ENCODE measurements around the gene SAFB. TPM values are rescaled to one million over a fixed set of nuclear protein-coding genes. Genes with fewer than 3 reads are reported as not detected.

The SAFB gene
- polyA plus RNA-seq, 3 donors: 12.2 to 76.6 (median 23.1) TPM

DNA sequence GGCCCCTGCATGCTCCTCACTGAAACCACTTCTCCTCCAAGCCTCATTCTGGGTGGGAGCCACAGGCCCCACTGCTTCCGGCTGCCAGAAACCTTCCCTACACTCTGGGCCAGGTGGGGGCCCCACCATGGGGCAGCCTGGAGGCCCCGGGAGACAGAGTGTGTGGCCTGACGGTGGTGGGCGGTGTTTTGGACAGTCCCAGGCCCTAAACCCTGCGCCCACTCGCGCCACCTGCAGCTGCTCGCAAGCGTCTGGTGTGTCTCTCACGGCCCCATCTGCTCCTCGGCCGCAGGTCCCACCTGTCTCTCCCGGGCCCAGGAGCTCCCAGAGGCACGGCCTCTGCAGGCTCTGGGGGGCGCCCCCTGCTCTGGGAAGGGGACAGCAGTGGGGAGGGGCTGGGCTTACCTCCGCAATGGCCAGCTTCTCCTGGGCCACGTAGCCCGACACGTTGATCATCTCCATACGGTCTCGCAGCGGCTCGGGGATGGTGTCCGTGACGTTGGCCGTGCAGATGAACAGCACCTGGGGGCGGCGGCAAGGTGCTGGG, 72.8 kb downstream of the SAFB start:
- Histone ChIP-seq H3K79me2 (ENCODE audit: insufficient read depth, low read length) (peaks cover 47% of the 10 kb centered on the region), H3K4me2 (replicated peaks; ENCODE audit: extremely low read depth, low read length, poor library complexity, severe bottlenecking) (no peak overlapping the region), H3K4me1 (ENCODE audit: control insufficient read depth in 1 of 2, insufficient read depth in 2 of 2, low read length in 2 of 2) (peaks cover 9 to 16% of the 10 kb centered on the region in 2 donors), H4K20me1 (ENCODE audit: insufficient read depth, low read length) (peaks cover 74% of the 10 kb centered on the region), H2AFZ (ENCODE audit: insufficient read depth, low read depth, low read length, poor library complexity, severe bottlenecking) (no peak overlapping the region), H3K27ac (ENCODE audit: low read depth in 1 of 2, low read length in 2 of 2) (no peak overlapping the region), H3K27me3 (ENCODE audit: control insufficient read depth in 2 of 2, insufficient read depth in 2 of 2, low read length in 2 of 2) (no peaks in the 10 kb centered on the region), H3K4me3 (replicated peaks in 1 of 3; ENCODE audit: low read depth in 2 of 3, low read length in 3 of 3) (no peak overlapping the region), H3K9me3 (replicated peaks in 1 of 2; ENCODE audit: control insufficient read depth in 1 of 2, insufficient read depth in 1 of 2, low read length in 2 of 2) (no peaks in the 10 kb centered on the region), H3K36me3 (replicated peaks in 1 of 2; ENCODE audit: control insufficient read depth in 1 of 2, insufficient read depth in 2 of 2, low read length in 2 of 2) (peaks cover 76 to 79% of the 10 kb centered on the region in 2 donors), H3K9ac (ENCODE audit: insufficient read depth, low read length, poor library complexity, severe bottlenecking) (no peak overlapping the region)
- Mint-ChIP-seq H3K27ac (no peak overlapping the region), H3K4me3 (no peak overlapping the region), H3K4me1 (peaks cover 16% of the 10 kb centered on the region), H3K36me3 (peaks cover 41 to 70% of the 10 kb centered on the region in 2 donors), H3K27me3 (ENCODE audit: low read depth in 3 of 3) (peaks cover 0 to 1% (median 0%) of the 10 kb centered on the region in 3 donors), H3K9me3 (peaks cover 0 to 2% (median 0%) of the 10 kb centered on the region in 7 donors)
- TF ChIP-seq, protein P1, sequence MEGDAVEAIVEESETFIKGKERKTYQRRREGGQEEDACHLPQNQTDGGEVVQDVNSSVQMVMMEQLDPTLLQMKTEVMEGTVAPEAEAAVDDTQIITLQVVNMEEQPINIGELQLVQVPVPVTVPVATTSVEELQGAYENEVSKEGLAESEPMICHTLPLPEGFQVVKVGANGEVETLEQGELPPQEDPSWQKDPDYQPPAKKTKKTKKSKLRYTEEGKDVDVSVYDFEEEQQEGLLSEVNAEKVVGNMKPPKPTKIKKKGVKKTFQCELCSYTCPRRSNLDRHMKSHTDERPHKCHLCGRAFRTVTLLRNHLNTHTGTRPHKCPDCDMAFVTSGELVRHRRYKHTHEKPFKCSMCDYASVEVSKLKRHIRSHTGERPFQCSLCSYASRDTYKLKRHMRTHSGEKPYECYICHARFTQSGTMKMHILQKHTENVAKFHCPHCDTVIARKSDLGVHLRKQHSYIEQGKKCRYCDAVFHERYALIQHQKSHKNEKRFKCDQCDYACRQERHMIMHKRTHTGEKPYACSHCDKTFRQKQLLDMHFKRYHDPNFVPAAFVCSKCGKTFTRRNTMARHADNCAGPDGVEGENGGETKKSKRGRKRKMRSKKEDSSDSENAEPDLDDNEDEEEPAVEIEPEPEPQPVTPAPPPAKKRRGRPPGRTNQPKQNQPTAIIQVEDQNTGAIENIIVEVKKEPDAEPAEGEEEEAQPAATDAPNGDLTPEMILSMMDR (IDR thresholded peaks at IDR 0.05): no peak
- DNase-seq: no peak
- 96% methylated on average over 23 of the region's 28 CpGs for WGBS (ENCODE audit: insufficient coverage)
- intact Hi-C loops (cut with micrococcal nuclease): no loop called here

- TF ChIP-seq, protein P1 (IDR thresholded peaks at IDR 0.05): no peak
- intact Hi-C loops (cut with micrococcal nuclease): no loop called here
- H3K79me2 ChIP-seq (ENCODE audit: insufficient read depth, low read length): peaks cover 41% of the 10 kb centered on the region
- Mint-ChIP-seq H3K9me3 (peaks cover 0 to 3% (median 0%) of the 10 kb centered on the region in 7 donors), H3K4me3 (no peak overlapping the region), H3K36me3 (peaks cover 46 to 77% of the 10 kb centered on the region in 2 donors), H3K4me1 (peaks cover 9% of the 10 kb centered on the region), H3K27me3 (ENCODE audit: low read depth in 3 of 3) (peaks cover 0 to 1% (median 0%) of the 10 kb centered on the region in 3 donors), H3K27ac (no peak overlapping the region)
- H3K27ac ChIP-seq (ENCODE audit: low read depth in 1 of 2, low read length in 2 of 2): no peak overlapping the region
- H2AFZ ChIP-seq (ENCODE audit: insufficient read depth, low read depth, low read length, poor library complexity, severe bottlenecking): no peak overlapping the region
- H4K20me1 ChIP-seq (ENCODE audit: insufficient read depth, low read length): peaks cover 67% of the 10 kb centered on the region
- no peaks in the 10 kb centered on the region for H3K9me3 ChIP-seq (replicated peaks in 1 of 2; ENCODE audit: control insufficient read depth in 1 of 2, insufficient read depth in 1 of 2, low read length in 2 of 2)
- 93% methylated on average over 42 of the region's 42 CpGs for WGBS (ENCODE audit: insufficient coverage)
- H3K4me2 ChIP-seq (replicated peaks; ENCODE audit: extremely low read depth, low read length, poor library complexity, severe bottlenecking): no peak overlapping the region
- H3K27me3 ChIP-seq (ENCODE audit: control insufficient read depth in 2 of 2, insufficient read depth in 2 of 2, low read length in 2 of 2): no peaks in the 10 kb centered on the region
- no peak for DNase-seq
- H3K36me3 ChIP-seq (replicated peaks in 1 of 2; ENCODE audit: control insufficient read depth in 1 of 2, insufficient read depth in 2 of 2, low read length in 2 of 2): peaks cover 81 to 82% of the 10 kb centered on the region in 2 donors
- H3K4me1 ChIP-seq (ENCODE audit: control insufficient read depth in 1 of 2, insufficient read depth in 2 of 2, low read length in 2 of 2): peaks cover 3 to 9% of the 10 kb centered on the region in 2 donors
- H3K4me3 ChIP-seq (replicated peaks in 1 of 3; ENCODE audit: low read depth in 2 of 3, low read length in 3 of 3): no peak overlapping the region
- no peak overlapping the region for H3K9ac ChIP-seq (ENCODE audit: insufficient read depth, low read length, poor library complexity, severe bottlenecking)
These were observed 73.5 kb downstream of the SAFB start for GRCh38 chr19:5696196-5697021.

All from CD14-positive monocyte (primary cell).